DND-41 (cell line): Measurements from ENCODE around the gene GUCY2D.

Experiments used
- ATAC-seq: fragments of 200-7000 bp; cut with Tn5 transposase; 3 replicates; pipeline ENCODE4 v1.9.1; 2021; ENCODE audit warnings: low read depth; ENCODE audit not compliant: insufficient read depth
- DNase-seq: peaks from one replicate; pipeline ENCODE4 v3.0.0-alpha.2; 2020
- H2AFZ ChIP-seq: 2 replicates; pipeline ENCODE4 v1.6.0; 2012; ENCODE audit warnings: low read depth, low read length
- H3K27ac ChIP-seq: 2 replicates; pipeline ENCODE4 v1.5.1; 2012; ENCODE audit warnings: low read length, inconsistent platforms
- H3K27me3 ChIP-seq: fragments of 200-600 bp; sonication (generic); 2 replicates; pipeline ENCODE4 v1.6.0; 2012; ENCODE audit warnings: low read length, mild to moderate bottlenecking, inconsistent platforms; ENCODE audit not compliant: insufficient read depth, poor library complexity
- H3K36me3 ChIP-seq: 2 replicates; pipeline ENCODE4 v1.5.1; 2012; ENCODE audit warnings: low read length, inconsistent platforms; ENCODE audit not compliant: insufficient read depth
- H3K4me1 ChIP-seq: 2 replicates; pipeline ENCODE4 v1.5.1; 2012; ENCODE audit warnings: mild to moderate bottlenecking, low read length; ENCODE audit not compliant: insufficient read depth
- H3K4me2 ChIP-seq: 2 replicates; pipeline ENCODE4 v1.6.0; 2012; ENCODE audit warnings: mild to moderate bottlenecking, moderate library complexity, low read length, inconsistent platforms; ENCODE audit not compliant: insufficient read depth
- H3K4me3 ChIP-seq, 2 experiments: fragments of 200-600 bp in 1 of 2; shearing (Covaris generic) in 1 of 2; 2 replicates each; pipeline ENCODE4 v1.5.1; 2012 to 2016; ENCODE audit warnings: inconsistent platforms in 2 of 2, low read length in 2 of 2, mild to moderate bottlenecking in 2 of 2, low read depth in 1 of 2, moderate library complexity in 1 of 2
- H3K79me2 ChIP-seq: 2 replicates; pipeline ENCODE4 v1.6.0; 2012; ENCODE audit warnings: low read length, inconsistent platforms; ENCODE audit not compliant: insufficient read depth
- H3K9ac ChIP-seq: 2 replicates; pipeline ENCODE4 v1.6.0; 2012; ENCODE audit warnings: low read depth, mild to moderate bottlenecking, inconsistent platforms, low read length, moderate library complexity
- H3K9me3 ChIP-seq: 2 replicates; pipeline ENCODE4 v1.5.1; 2012; ENCODE audit warnings: low read length, moderate library complexity, mild to moderate bottlenecking, inconsistent platforms; ENCODE audit not compliant: insufficient read depth, severe bottlenecking
- H4K20me1 ChIP-seq: 2 replicates; pipeline ENCODE4 v1.6.0; 2012; ENCODE audit warnings: low read length; ENCODE audit not compliant: insufficient read depth
- EZH2 ChIP-seq: IDR thresholded peaks from 3 replicates; pipeline ENCODE4 v1.6.1; 2012; ENCODE audit warnings: borderline replicate concordance, low read depth, mild to moderate bottlenecking, moderate library complexity, low read length, inconsistent platforms; ENCODE audit not compliant: severe bottlenecking
- TF ChIP-seq, protein P1 (sequence below): IDR thresholded peaks from 2 replicates; pipeline ENCODE4 v1.5.1; 2012; ENCODE audit warnings: borderline replicate concordance, low read length, moderate library complexity, mild to moderate bottlenecking; ENCODE audit not compliant: poor library complexity, severe bottlenecking; ENCODE audit errors: extremely low read depth

GUCY2D gene

DNA sequence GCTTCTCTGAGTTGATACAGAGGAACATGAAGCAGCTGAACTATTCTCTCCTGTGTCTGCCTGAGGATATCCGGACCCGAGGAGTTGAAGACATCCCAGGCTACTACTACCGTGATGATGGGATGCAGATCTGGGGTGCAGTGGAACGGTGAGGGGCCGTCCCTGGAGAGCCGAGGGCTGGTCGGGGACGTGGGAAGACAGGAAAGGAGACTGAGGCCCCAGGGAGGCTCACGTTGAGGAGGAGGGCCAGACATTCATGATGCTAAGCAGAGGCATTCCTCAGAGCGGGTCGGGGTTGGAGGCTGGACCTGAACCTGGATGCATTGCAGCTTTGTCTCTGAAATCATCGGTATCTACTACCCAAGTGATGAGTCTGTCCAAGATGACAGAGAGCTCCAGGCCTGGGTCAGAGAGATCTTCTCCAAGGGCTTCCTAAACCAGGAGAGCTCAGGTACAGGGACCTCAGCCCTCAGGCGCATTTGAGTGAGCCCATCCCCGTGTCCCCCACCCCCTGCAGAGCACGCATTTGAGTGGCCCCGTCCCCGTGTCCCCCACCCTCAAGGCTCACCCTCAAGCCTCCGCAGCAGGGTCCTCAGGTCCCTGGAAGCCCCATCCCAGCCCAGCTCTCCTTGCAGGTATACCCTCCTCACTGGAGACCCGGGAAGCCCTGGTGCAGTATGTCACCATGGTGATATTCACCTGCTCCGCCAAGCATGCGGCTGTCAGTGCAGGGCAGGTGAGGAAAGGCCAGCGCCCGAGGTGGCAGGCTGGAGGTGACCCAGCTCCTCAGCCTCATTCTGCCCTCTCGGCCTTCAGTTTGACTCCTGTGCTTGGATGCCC lies 44.7 kb downstream of the GUCY2D start:
- Histone ChIP-seq H3K9me3 (no peaks in the 10 kb centered on the region), H3K27ac (no peak overlapping the region), H3K36me3 (no peaks in the 10 kb centered on the region), H3K9ac (no peak overlapping the region), H3K27me3 (peaks cover 19% of the 10 kb centered on the region), H3K79me2 (no peaks in the 10 kb centered on the region), H2AFZ (no peak overlapping the region), H3K4me2 (no peak overlapping the region), H4K20me1 (no peaks in the 10 kb centered on the region), H3K4me3 (no peak overlapping the region), H3K4me1 (no peaks in the 10 kb centered on the region)
- no peak for TF ChIP-seq EZH2
- TF ChIP-seq, protein P1, sequence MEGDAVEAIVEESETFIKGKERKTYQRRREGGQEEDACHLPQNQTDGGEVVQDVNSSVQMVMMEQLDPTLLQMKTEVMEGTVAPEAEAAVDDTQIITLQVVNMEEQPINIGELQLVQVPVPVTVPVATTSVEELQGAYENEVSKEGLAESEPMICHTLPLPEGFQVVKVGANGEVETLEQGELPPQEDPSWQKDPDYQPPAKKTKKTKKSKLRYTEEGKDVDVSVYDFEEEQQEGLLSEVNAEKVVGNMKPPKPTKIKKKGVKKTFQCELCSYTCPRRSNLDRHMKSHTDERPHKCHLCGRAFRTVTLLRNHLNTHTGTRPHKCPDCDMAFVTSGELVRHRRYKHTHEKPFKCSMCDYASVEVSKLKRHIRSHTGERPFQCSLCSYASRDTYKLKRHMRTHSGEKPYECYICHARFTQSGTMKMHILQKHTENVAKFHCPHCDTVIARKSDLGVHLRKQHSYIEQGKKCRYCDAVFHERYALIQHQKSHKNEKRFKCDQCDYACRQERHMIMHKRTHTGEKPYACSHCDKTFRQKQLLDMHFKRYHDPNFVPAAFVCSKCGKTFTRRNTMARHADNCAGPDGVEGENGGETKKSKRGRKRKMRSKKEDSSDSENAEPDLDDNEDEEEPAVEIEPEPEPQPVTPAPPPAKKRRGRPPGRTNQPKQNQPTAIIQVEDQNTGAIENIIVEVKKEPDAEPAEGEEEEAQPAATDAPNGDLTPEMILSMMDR, result no peak
- DNase-seq (no peak), ATAC-seq (no peak)

DNA sequence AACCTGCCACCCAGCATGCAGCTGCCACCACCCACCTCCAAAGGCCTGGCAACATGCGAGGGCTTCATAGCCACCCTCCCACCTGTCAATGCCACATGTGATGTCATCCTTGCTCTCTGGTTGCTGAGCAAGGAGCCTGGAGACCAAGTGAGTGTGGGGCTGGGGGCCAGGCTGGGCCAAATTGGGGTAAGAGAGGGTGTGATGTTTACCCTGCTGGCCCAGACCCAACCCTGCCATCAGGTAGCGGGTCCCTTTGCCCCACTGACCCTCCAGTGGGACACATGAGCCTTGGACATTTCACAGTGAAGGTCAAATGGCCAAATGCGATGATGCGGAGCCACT lies 45.3 kb downstream of the GUCY2D start:
- Histone ChIP-seq H3K9me3 (no peaks in the 10 kb centered on the region), H4K20me1 (no peaks in the 10 kb centered on the region), H3K79me2 (no peaks in the 10 kb centered on the region), H3K4me2 (no peak overlapping the region), H2AFZ (no peak overlapping the region), H3K9ac (no peak overlapping the region), H3K36me3 (no peaks in the 10 kb centered on the region), H3K4me1 (no peaks in the 10 kb centered on the region), H3K27ac (no peak overlapping the region), H3K27me3 (peaks cover 19% of the 10 kb centered on the region), H3K4me3 (no peak overlapping the region)
- ATAC-seq (no peak), DNase-seq (no peak)
- TF ChIP-seq, protein P1, result no peak
- no peak for TF ChIP-seq EZH2

DNA sequence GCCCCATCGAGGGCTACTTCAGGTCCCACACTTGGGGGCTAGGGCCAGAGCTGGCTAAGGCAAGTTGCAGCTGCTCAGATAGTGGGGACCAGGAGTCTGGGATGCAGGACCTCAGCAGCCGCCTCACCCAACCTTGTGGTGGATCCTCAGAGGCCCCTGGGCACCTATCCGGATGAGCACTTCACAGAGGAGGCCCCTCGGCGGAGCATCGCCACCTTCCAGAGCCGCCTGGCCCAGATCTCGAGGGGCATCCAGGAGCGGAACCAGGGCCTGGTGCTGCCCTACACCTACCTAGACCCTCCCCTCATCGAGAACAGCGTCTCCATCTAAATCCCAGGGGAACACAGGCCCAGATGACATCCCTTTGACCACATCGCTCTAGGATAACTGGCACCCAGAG lies 45.8 kb downstream of the GUCY2D start:
- Histone ChIP-seq H3K9me3 (no peaks in the 10 kb centered on the region), H3K27me3 (peaks cover 19% of the 10 kb centered on the region), H3K4me1 (no peaks in the 10 kb centered on the region), H3K36me3 (no peaks in the 10 kb centered on the region), H3K9ac (no peak overlapping the region), H4K20me1 (no peaks in the 10 kb centered on the region), H3K79me2 (no peaks in the 10 kb centered on the region), H3K27ac (no peak overlapping the region), H3K4me3 (no peak overlapping the region), H3K4me2 (no peak overlapping the region), H2AFZ (no peak overlapping the region)
- TF ChIP-seq EZH2, result no peak
- TF ChIP-seq, protein P1, result no peak
- ATAC-seq, result no peak
- DNase-seq, result no peak
